Immature natural killer cell (primary cell): ENCODE measurements around the gene ALDH3B2. TPM values are rescaled to one million over a fixed set of nuclear protein-coding genes. Genes with fewer than 3 reads are reported as not detected.
A peak's percentile ranks its signal among the peaks of the same experiment; 100 is the strongest.
"Not testable (repeated sequence)": the region's sequence is repeated elsewhere in the genome, so short reads cannot be mapped to it uniquely, and the experiment has no call there.

Source experiments
- DNase-seq, 3 donors: peaks; one replicate each; pipeline ENCODE4 v3.0.0; 2022; ENCODE audit warnings: mixed read lengths in 1 of 3
- H3K27ac Mint-ChIP-seq, 6 donors: one replicate each; pipeline ENCODE4 v1.8.0; 2020; ENCODE audit warnings: mixed read lengths in 6 of 6, mild to moderate bottlenecking in 5 of 6, inconsistent platforms in 4 of 6, moderate library complexity in 3 of 6
- H3K27me3 Mint-ChIP-seq, 3 donors: one replicate each; pipeline ENCODE4 v1.8.0; 2020 to 2021; ENCODE audit warnings: low read depth in 3 of 3, mild to moderate bottlenecking in 3 of 3, mixed read lengths in 3 of 3, moderate library complexity in 3 of 3, inconsistent platforms in 1 of 3
- H3K36me3 Mint-ChIP-seq, 3 donors: one replicate each; pipeline ENCODE4 v1.8.0; 2020; ENCODE audit warnings: mixed read lengths in 3 of 3, inconsistent platforms in 2 of 3, mild to moderate bottlenecking in 2 of 3
- H3K4me1 Mint-ChIP-seq, 2 donors: one replicate each; pipeline ENCODE4 v1.8.0; 2020; ENCODE audit warnings: inconsistent platforms in 2 of 2, mild to moderate bottlenecking in 2 of 2, mixed read lengths in 2 of 2, moderate library complexity in 1 of 2
- H3K4me3 Mint-ChIP-seq, 5 donors: one replicate each; pipeline ENCODE4 v1.8.0; 2020; ENCODE audit warnings: mild to moderate bottlenecking in 5 of 5, mixed read lengths in 5 of 5, inconsistent platforms in 3 of 5, moderate library complexity in 3 of 5
- H3K9me3 Mint-ChIP-seq, 6 donors: one replicate each; pipeline ENCODE4 v1.8.0; 2020; ENCODE audit warnings: mild to moderate bottlenecking in 6 of 6, mixed read lengths in 6 of 6, inconsistent platforms in 4 of 6, moderate library complexity in 3 of 6
- polyA plus RNA-seq, 3 donors: library from polyadenylated mRNA; unstranded; fragments of 300-500 nt; fragmentation: Illumina TruSeq; gene quantifications; one replicate each; pipeline ENCODE4 v1.2.3, GENCODE V29; 2021

ALDH3B2 gene
- polyA plus RNA-seq, 3 donors from 2014 or later = not detected

- not testable (repeated sequence) for H3K36me3 Mint-ChIP-seq, DNase-seq, H3K9me3 Mint-ChIP-seq, H3K27ac Mint-ChIP-seq, H3K4me3 Mint-ChIP-seq
- Mint-ChIP-seq H3K4me1 (peaks cover 29 to 32% of the 10 kb centered on the region in 2 donors), H3K27me3 (peaks cover 6 to 11% (median 9%) of the 10 kb centered on the region in 3 donors)
These were observed 55.3 kb downstream of the ALDH3B2 start for GRCh38 chr11:67618901-67619659.

GRCh38 chr11:67617243-67617953 is 57.0 kb downstream of the ALDH3B2 start:
- H3K9me3 Mint-ChIP-seq = no peaks in the 10 kb centered on the region
- peaks cover 11 to 17% (median 12%) of the 10 kb centered on the region in 3 donors for H3K27me3 Mint-ChIP-seq
- peak overlapping the region in 4 of 5 donors; percentile 56 to 70 (median 62) for H3K4me3 Mint-ChIP-seq
- DNase-seq = no peak
- peaks cover 42% of the 10 kb centered on the region in 2 donors for H3K4me1 Mint-ChIP-seq
- peaks cover 0 to 3% (median 0%) of the 10 kb centered on the region in 3 donors for H3K36me3 Mint-ChIP-seq
- H3K27ac Mint-ChIP-seq = peak overlapping the region; percentile 33 to 91 (median 86)

- DNase-seq = peak in 1 of 3 donors; percentile 7
- Mint-ChIP-seq H3K4me3 (peak overlapping the region; percentile 38 to 85 (median 67)), H3K36me3 (peaks cover 0 to 8% (median 0%) of the 10 kb centered on the region in 3 donors), H3K27ac (peak overlapping the region; percentile 2 to 99 (median 94)), H3K4me1 (peaks cover 42% of the 10 kb centered on the region in 2 donors), H3K9me3 (no peaks in the 10 kb centered on the region), H3K27me3 (peaks cover 11 to 17% (median 12%) of the 10 kb centered on the region in 3 donors)
These were observed 57.8 kb downstream of the ALDH3B2 start for GRCh38 chr11:67616431-67617242.

GRCh38 chr11:67615728-67616430 is 58.5 kb downstream of the ALDH3B2 start:
- peak overlapping the region; percentile 61 to 85 (median 67) for H3K4me3 Mint-ChIP-seq

GRCh38 chr11:67614730-67615714 is 59.4 kb downstream of the ALDH3B2 start:
- DNase-seq = peak; percentile 59 to 65 (median 64)
- Mint-ChIP-seq H3K27ac (peak overlapping the region; percentile 97 to 99 (median 98)), H3K27me3 (peaks cover 9 to 17% (median 12%) of the 10 kb centered on the region in 3 donors), H3K9me3 (no peaks in the 10 kb centered on the region), H3K4me3 (peak overlapping the region; percentile 80 to 88 (median 85)), H3K4me1 (peaks cover 42 to 44% of the 10 kb centered on the region in 2 donors), H3K36me3 (peaks cover 0 to 12% (median 0%) of the 10 kb centered on the region in 3 donors)

More at GRCh38 chr11:67615728-67616430, 58.5 kb downstream of the ALDH3B2 start:
- Mint-ChIP-seq H3K27me3 (peaks cover 11 to 17% (median 12%) of the 10 kb centered on the region in 3 donors), H3K27ac (peak overlapping the region; percentile 79 to 99 (median 98)), H3K36me3 (peaks cover 0 to 8% (median 0%) of the 10 kb centered on the region in 3 donors), H3K9me3 (no peaks in the 10 kb centered on the region), H3K4me1 (peaks cover 42 to 44% of the 10 kb centered on the region in 2 donors)
- DNase-seq = peak; percentile 35 to 49 (median 43)

- Mint-ChIP-seq H3K27me3 (peaks cover 8 to 17% (median 12%) of the 10 kb centered on the region in 3 donors), H3K9me3 (no peaks in the 10 kb centered on the region), H3K36me3 (peaks cover 0 to 12% (median 3%) of the 10 kb centered on the region in 3 donors), H3K27ac (peak overlapping the region; percentile 97 to 99 (median 98)), H3K4me1 (peaks cover 42 to 44% of the 10 kb centered on the region in 2 donors), H3K4me3 (peak overlapping the region; percentile 80 to 88 (median 85))
- peak; percentile 91 to 94 (median 93) for DNase-seq
These were observed 60.3 kb downstream of the ALDH3B2 start for GRCh38 chr11:67613960-67614715.

GRCh38 chr11:67613313-67613959 is 61.0 kb downstream of the ALDH3B2 start:
- DNase-seq = no peak
- H3K4me1 Mint-ChIP-seq = peaks cover 47 to 49% of the 10 kb centered on the region in 2 donors
- H3K27me3 Mint-ChIP-seq = peaks cover 8 to 17% (median 12%) of the 10 kb centered on the region in 3 donors
- peaks cover 3 to 19% (median 7%) of the 10 kb centered on the region in 3 donors for H3K36me3 Mint-ChIP-seq
- H3K27ac Mint-ChIP-seq = peak overlapping the region; percentile 97 to 99 (median 98)
- H3K9me3 Mint-ChIP-seq = no peaks in the 10 kb centered on the region
- H3K4me3 Mint-ChIP-seq = peak overlapping the region; percentile 80 to 88 (median 85)

- Mint-ChIP-seq H3K4me3 (no peak overlapping the region), H3K9me3 (no peaks in the 10 kb centered on the region)
- no peak for DNase-seq
These were observed 61.7 kb downstream of the ALDH3B2 start for GRCh38 chr11:67612751-67613150.

More at GRCh38 chr11:67612751-67613150, 61.7 kb downstream of the ALDH3B2 start:
- Mint-ChIP-seq H3K36me3 (peaks cover 3 to 20% (median 7%) of the 10 kb centered on the region in 3 donors), H3K27me3 (peaks cover 8 to 17% (median 12%) of the 10 kb centered on the region in 3 donors), H3K4me1 (peaks cover 47 to 50% of the 10 kb centered on the region in 2 donors), H3K27ac (peak overlapping the region; percentile 97 to 99 (median 98))
